Astrocyte of the cerebellum (primary cell): ENCODE results near the gene INPP4B.
A peak's percentile ranks its signal among the peaks of the same experiment; 100 is the strongest.
"Not testable (repeated sequence)": the region's sequence is repeated elsewhere in the genome, so short reads cannot be mapped to it uniquely, and the experiment has no call there.

Source experiments
- DNase-seq: peaks from one replicate; pipeline ENCODE4 v3.0.0-alpha.2; 2011; ENCODE audit warnings: low read depth
- H3K4me3 ChIP-seq: 2 replicates; pipeline ENCODE4 v1.5.1; 2011; ENCODE audit warnings: mild to moderate bottlenecking, low read depth, low read length, moderate library complexity
- in situ Hi-C: cut with HindIII; loops from 2 replicates; pipeline ENCODE4 v1.10.0; 2017; ENCODE audit warnings: low sequenced_read_pairs
- TF ChIP-seq, protein P1 (sequence below): IDR thresholded peaks from 2 replicates; pipeline ENCODE4 v1.5.1; 2012; ENCODE audit warnings: low read length, low read depth, moderate library complexity, mild to moderate bottlenecking; ENCODE audit errors: missing control alignments

INPP4B gene

DNA sequence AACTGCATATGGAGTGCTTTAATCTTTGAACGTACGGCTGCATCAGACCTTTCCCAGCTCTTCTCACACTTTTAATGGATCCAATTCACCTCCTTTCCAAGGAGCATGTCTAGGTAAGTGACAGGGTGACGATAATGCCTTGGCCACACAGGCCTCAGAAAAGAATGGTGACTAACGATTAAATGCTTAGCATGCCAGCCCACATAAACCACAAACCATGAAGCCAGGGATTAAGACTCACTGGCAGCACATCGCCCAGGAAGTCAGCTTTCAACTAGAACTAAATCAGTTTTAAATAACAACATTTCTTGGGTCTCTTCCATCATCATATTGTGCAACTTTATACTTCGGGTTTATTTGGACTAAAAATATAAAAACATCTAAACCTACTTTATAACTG lies 28.7 kb downstream of the INPP4B start:
- no peak overlapping the region for H3K4me3 ChIP-seq
- in situ Hi-C loops, result no loop called here
- TF ChIP-seq, protein P1, sequence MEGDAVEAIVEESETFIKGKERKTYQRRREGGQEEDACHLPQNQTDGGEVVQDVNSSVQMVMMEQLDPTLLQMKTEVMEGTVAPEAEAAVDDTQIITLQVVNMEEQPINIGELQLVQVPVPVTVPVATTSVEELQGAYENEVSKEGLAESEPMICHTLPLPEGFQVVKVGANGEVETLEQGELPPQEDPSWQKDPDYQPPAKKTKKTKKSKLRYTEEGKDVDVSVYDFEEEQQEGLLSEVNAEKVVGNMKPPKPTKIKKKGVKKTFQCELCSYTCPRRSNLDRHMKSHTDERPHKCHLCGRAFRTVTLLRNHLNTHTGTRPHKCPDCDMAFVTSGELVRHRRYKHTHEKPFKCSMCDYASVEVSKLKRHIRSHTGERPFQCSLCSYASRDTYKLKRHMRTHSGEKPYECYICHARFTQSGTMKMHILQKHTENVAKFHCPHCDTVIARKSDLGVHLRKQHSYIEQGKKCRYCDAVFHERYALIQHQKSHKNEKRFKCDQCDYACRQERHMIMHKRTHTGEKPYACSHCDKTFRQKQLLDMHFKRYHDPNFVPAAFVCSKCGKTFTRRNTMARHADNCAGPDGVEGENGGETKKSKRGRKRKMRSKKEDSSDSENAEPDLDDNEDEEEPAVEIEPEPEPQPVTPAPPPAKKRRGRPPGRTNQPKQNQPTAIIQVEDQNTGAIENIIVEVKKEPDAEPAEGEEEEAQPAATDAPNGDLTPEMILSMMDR, result no peak
- DNase-seq, result peak; percentile 88

GRCh38 chr4:142815834-142816233 lies 30.3 kb downstream of the INPP4B start:
- peak; percentile 19 for DNase-seq
- H3K4me3 ChIP-seq, result no peak overlapping the region
- TF ChIP-seq, protein P1, result no peak
- in situ Hi-C loops, result no loop called here

DNA sequence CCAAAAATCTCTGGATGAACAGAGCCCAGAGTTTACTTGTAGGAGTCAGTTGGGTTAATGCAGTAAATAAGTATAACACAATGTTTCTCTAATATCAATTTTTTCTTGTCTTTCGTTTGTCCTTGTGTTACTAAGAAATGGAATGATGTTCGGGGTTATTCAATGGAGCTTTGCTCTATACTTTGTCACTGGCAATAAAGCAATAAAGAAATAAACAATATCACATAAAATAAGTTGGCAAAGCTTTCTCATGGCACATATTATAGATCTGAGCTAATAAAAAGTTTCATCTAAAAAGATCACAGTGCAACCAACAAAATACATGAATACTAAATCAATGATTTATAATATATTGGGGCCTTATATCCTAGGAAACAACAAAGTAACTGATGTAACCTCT lies 32.7 kb downstream of the INPP4B start:
- TF ChIP-seq, protein P1, result no peak
- DNase-seq, result no peak
- in situ Hi-C loops, result no loop called here
- no peak overlapping the region for H3K4me3 ChIP-seq

DNA sequence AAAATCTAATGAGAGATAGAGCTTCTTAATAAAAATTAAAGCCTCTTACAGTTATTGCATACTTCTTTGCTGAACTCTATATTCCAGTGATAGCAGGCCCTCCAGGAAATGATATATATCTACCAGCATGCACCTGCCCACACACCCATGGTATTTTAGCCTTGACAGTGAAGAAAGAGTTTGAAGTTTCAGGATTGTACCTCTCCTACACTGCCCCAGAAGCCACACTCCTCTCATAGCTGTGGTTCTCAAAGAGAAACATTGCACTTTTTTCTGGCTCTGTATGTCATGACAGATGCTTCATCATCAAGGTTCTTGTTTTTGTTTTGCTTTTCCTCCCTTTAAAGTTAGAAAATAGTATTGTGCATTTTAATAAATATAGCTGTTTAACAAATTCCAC lies 34.0 kb downstream of the INPP4B start:
- no peak for DNase-seq
- TF ChIP-seq, protein P1, result no peak
- H3K4me3 ChIP-seq, result no peak overlapping the region
- in situ Hi-C loops, result no loop called here

DNA sequence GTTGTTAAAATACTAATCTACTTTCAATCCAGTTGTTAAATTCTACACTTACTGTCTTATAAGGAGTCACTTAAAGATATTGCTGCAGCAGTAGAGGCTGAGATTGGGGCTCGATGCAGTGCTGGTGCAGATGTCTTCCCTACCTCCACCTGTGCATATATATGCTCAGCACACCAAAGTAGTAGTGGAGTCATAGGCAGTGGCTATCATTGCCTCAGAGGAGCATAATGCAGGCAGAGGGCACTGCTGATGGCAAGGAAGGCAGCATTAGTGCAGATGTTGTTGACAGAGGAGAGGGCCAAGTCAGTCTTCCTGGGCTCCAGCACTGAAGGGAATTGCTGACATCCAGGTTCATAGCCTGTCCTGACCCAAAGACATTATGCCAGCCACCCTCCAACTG lies 35.1 kb downstream of the INPP4B start:
- DNase-seq, result no peak
- TF ChIP-seq, protein P1, result no peak
- H3K4me3 ChIP-seq, result no peak overlapping the region
- in situ Hi-C loops, result no loop called here

- H3K4me3 ChIP-seq, result no peak overlapping the region
- DNase-seq, result no peak
- TF ChIP-seq, protein P1, result no peak
- in situ Hi-C loops, result no loop called here
These were observed 36.5 kb downstream of the INPP4B start for GRCh38 chr4:142809559-142809958.

- H3K4me3 ChIP-seq, in situ Hi-C loops, DNase-seq: not testable (repeated sequence)
These were observed 42.2 kb downstream of the INPP4B start for GRCh38 chr4:142803879-142804278.
